Measurements from ENCODE around the gene UBE2L3. TPM values are rescaled to one million over a fixed set of nuclear protein-coding genes. Genes with fewer than 3 reads are reported as not detected.

Gene UBE2L3
- total and polyA plus RNA-seq, 2 of the 8 experiments (the other 6 are each of a cell fraction or from before 2014, with no cell fraction given) = 63.5 to 90.0 TPM

DNA sequence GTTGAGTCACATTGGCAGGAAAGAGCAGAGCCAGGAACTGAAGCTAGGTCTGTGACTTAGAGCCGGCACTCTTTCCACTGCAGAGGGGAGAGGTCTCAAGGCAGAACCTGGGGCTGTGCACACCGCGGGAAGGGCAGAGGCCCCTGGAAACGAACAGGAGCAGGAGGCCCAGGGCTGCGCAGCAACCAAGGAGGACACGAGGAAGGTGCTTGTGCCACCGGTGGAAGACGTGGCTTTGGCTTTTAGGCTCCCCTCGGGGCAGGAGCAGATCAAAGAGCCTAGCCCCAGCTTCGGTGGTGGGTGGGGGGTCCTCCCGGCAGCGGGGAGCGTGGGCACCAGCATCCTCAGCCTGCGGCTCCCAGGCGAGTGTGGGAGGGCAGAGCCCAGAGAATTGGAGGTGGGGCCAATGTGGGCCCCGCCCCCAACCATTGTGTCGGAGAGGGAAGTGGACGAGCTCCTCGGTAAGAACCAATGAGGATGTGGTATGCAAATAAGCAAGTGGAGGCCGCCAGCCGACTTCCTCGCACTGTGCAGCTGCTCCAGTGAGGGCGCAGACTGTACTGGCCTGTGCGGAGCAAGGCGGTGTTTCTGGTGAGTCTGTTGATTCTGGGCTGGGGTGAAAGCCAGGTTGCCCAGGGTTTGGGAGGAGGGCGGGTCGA, 64.9 kb downstream of the UBE2L3 start, which contains the start of gene CCDC116 (continued):
- TF ChIP-seq CHD7 (IDR thresholded peaks at IDR 0.05; ENCODE audit: insufficient replicate concordance, low read length) = no peak
- TF ChIP-seq EGR1 (IDR thresholded peaks at IDR 0.05; ENCODE audit: borderline replicate concordance, low read depth, low read length) = no peak
- no peak for TF ChIP-seq SIN3A (conservative IDR thresholded peaks at IDR 0.05 in 1 of 2, IDR thresholded peaks at IDR 0.05 in 1 of 2; ENCODE audit: low read depth in 1 of 2, low read length in 2 of 2)
- TF ChIP-seq POLR2AphosphoS5 (IDR thresholded peaks at IDR 0.05; ENCODE audit: low read depth, low read length) = no peak
- TF ChIP-seq NANOG (IDR thresholded peaks at IDR 0.05; ENCODE audit: insufficient read depth, low read depth, low read length, poor library complexity, severe bottlenecking) = no peak
